Loucy (cell line): Measurements from ENCODE around the gene RILPL1.
A peak's percentile ranks its signal among the peaks of the same experiment; 100 is the strongest.
"Not testable (repeated sequence)": the region's sequence is repeated elsewhere in the genome, so short reads cannot be mapped to it uniquely, and the experiment has no call there.

Experiments used
- H2AFZ ChIP-seq: fragments of 200-600 bp; sonication (generic); 2 replicates; pipeline ENCODE4 v1.6.0; 2016; ENCODE audit warnings: antibody characterized with exemption, mild to moderate bottlenecking, low read length, moderate library complexity
- H3F3A ChIP-seq: fragments of 200-600 bp; 2 replicates; pipeline ENCODE4 v1.6.0; 2016; ENCODE audit warnings: antibody characterized with exemption, low read depth, mild to moderate bottlenecking
- H3K27me3 ChIP-seq: fragments of 200-600 bp; sonication (generic); 2 replicates; pipeline ENCODE4 v1.6.1; 2014; ENCODE audit warnings: low read length, mild to moderate bottlenecking; ENCODE audit not compliant: insufficient read depth, poor library complexity, severe bottlenecking
- H3K36me3 ChIP-seq: fragments of 200-600 bp; sonication (generic); 2 replicates; pipeline ENCODE4 v1.6.1; 2016; ENCODE audit warnings: low read length; ENCODE audit not compliant: insufficient read depth
- H3K4me1 ChIP-seq: fragments of 200-600 bp; sonication (generic); 2 replicates; pipeline ENCODE4 v1.5.1; 2014; ENCODE audit warnings: low read length, mild to moderate bottlenecking; ENCODE audit not compliant: insufficient read depth, poor library complexity, severe bottlenecking
- H3K4me2 ChIP-seq: fragments of 200-600 bp; sonication (generic); 2 replicates; pipeline ENCODE4 v1.6.0; 2014; ENCODE audit warnings: antibody characterized with exemption, low read length, low read depth, mild to moderate bottlenecking; ENCODE audit not compliant: poor library complexity, severe bottlenecking
- H3K4me3 ChIP-seq: fragments of 200-600 bp; sonication (generic); 2 replicates; pipeline ENCODE4 v1.5.1; 2014; ENCODE audit warnings: low read length, mild to moderate bottlenecking, mixed read lengths; ENCODE audit not compliant: poor library complexity, severe bottlenecking
- H3K79me2 ChIP-seq: fragments of 200-600 bp; sonication (generic); 2 replicates; pipeline ENCODE4 v1.6.1; 2014; ENCODE audit warnings: low read length; ENCODE audit not compliant: insufficient read depth
- H3K9ac ChIP-seq: fragments of 200-600 bp; sonication (generic); 2 replicates; pipeline ENCODE4 v1.6.0; 2014; ENCODE audit warnings: mild to moderate bottlenecking, low read depth, low read length, moderate library complexity; ENCODE audit not compliant: poor library complexity, severe bottlenecking
- H3K9me2 ChIP-seq: fragments of 200-600 bp; sonication (generic); replicated peaks from 2 replicates; pipeline ENCODE4 v1.6.1; 2016; ENCODE audit warnings: low read depth, low read length, mixed read lengths
- H3K9me3 ChIP-seq: fragments of 200-600 bp; sonication (generic); 2 replicates; pipeline ENCODE4 v1.6.1; 2014; ENCODE audit warnings: mild to moderate bottlenecking, antibody characterized with exemption, low read length, low read depth; ENCODE audit not compliant: insufficient read depth
- H4K20me1 ChIP-seq: fragments of 200-600 bp; sonication (generic); 2 replicates; pipeline ENCODE4 v1.6.0; 2014; ENCODE audit warnings: antibody characterized with exemption, low read length, mild to moderate bottlenecking; ENCODE audit not compliant: insufficient read depth, poor library complexity, severe bottlenecking
- EZH2phosphoT487 ChIP-seq: fragments of 200-600 bp; IDR thresholded peaks from 2 replicates; pipeline ENCODE4 v1.6.1; 2018; ENCODE audit warnings: antibody characterized with exemption, mild to moderate bottlenecking, moderate library complexity, borderline replicate concordance
- TF ChIP-seq, protein P1 (sequence below): fragments of 200-600 bp; sonication (generic); conservative IDR thresholded peaks from 2 replicates; pipeline ENCODE4 v1.5.1; 2014; ENCODE audit warnings: mild to moderate bottlenecking, antibody characterized with exemption, low read length

RILPL1 gene, protein sequence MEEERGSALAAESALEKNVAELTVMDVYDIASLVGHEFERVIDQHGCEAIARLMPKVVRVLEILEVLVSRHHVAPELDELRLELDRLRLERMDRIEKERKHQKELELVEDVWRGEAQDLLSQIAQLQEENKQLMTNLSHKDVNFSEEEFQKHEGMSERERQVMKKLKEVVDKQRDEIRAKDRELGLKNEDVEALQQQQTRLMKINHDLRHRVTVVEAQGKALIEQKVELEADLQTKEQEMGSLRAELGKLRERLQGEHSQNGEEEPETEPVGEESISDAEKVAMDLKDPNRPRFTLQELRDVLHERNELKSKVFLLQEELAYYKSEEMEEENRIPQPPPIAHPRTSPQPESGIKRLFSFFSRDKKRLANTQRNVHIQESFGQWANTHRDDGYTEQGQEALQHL

DNA sequence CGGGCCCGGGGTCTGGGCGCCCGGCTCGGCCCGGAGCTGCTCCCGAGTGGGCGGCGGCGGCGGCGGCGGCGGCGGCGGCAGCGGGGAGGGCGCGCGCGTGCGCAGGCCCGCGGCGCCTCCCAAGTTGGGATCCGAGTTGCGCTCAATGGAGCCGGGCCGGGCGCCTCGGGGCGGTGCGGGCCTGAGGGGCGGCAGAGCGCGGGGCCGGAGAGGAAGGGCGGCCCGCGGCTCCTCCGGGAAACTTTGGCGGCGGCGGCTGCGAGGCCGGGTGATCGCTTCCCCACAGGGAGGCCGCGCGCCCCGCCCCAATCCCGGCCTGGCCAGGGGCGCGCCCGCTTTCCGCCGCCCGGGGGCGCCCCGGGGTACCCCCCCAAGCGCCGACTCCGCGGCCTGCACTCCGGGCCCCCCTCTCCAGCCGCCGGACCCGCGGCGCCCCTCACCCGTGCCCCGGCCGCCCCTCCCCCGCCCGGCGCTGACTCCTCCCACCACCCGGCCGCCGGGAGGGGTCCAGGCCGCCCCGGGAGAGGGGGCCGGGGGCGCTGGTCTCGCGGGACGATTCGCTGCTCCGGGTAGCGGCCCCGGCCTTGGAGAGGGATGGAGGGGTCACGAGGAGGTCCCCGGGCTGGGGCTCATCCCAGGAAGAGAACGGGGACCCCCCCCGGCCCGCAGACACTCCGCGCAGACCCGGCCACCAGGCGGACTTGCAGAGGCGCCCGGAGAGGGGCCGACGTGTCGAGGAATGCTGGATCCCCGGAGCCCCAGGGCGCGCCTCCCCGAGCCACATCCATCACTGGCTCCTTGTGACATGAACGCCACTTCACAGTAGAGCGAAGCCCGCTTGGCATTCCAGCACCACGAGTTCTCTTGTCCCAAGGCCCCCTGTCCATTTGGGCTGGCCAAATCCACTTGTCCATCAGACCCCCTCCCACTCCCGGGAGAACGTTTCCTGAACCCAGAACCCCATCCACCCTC is at the start of gene RILPL1:
RILPL1 (minus strand) TSS at position 48 of the 972 bp plus-strand sequence. CDS start 237 bp downstream, outside the sequence.
- Histone ChIP-seq H3K9me3 (no peaks in the 10 kb centered on the region), H2AFZ (peak within 1 kb of the TSS; percentile 99), H3K4me2 (peak within 1 kb of the TSS; percentile 82), H3F3A (no peaks in the 10 kb centered on the region), H4K20me1 (no peaks in the 10 kb centered on the region), H3K4me1 (peaks cover 6% of the 10 kb centered on the region), H3K4me3 (peak within 1 kb of the TSS; percentile 81), H3K27me3 (no peaks in the 10 kb centered on the region), H3K79me2 (no peaks in the 10 kb centered on the region), H3K9me2 (no peaks in the 10 kb centered on the region), H3K36me3 (no peaks in the 10 kb centered on the region), H3K9ac (peak within 1 kb of the TSS; percentile 69)
- no peak for TF ChIP-seq EZH2phosphoT487
- TF ChIP-seq, protein P1, sequence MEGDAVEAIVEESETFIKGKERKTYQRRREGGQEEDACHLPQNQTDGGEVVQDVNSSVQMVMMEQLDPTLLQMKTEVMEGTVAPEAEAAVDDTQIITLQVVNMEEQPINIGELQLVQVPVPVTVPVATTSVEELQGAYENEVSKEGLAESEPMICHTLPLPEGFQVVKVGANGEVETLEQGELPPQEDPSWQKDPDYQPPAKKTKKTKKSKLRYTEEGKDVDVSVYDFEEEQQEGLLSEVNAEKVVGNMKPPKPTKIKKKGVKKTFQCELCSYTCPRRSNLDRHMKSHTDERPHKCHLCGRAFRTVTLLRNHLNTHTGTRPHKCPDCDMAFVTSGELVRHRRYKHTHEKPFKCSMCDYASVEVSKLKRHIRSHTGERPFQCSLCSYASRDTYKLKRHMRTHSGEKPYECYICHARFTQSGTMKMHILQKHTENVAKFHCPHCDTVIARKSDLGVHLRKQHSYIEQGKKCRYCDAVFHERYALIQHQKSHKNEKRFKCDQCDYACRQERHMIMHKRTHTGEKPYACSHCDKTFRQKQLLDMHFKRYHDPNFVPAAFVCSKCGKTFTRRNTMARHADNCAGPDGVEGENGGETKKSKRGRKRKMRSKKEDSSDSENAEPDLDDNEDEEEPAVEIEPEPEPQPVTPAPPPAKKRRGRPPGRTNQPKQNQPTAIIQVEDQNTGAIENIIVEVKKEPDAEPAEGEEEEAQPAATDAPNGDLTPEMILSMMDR: peak; percentile 26; the same call in 1 of the 2 replicates

DNA sequence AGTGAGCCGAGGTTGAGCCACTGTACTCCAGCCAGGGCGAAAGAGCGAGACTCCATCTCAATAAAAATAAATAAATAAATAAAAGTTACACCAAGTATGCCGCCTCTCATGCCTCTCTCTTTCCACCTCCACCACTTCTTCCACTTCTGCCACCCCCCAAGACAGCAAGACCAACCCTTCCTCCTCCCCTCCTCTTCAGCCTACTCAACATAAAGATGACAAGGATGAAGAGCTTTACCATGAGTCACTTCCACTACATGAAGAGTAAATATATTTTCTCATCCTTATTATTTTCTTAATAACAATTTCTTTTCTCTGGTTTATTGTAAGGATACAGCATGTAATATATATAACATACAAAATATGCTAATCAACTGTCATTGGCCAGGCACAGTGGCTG is 47.3 kb upstream of the RILPL1 start:
- Histone ChIP-seq H3K36me3 (no peaks in the 10 kb centered on the region), H3K9me2 (no peaks in the 10 kb centered on the region), H2AFZ (no peak overlapping the region), H4K20me1 (peaks cover 14% of the 10 kb centered on the region), H3K9me3 (no peaks in the 10 kb centered on the region), H3K27me3 (no peaks in the 10 kb centered on the region), H3K4me2 (no peak overlapping the region), H3F3A (no peaks in the 10 kb centered on the region), H3K9ac (no peak overlapping the region), H3K79me2 (peaks cover 33% of the 10 kb centered on the region), H3K4me3 (no peak overlapping the region), H3K4me1 (peaks cover 10% of the 10 kb centered on the region)
- TF ChIP-seq, protein P1: no peak
- TF ChIP-seq EZH2phosphoT487: no peak

DNA sequence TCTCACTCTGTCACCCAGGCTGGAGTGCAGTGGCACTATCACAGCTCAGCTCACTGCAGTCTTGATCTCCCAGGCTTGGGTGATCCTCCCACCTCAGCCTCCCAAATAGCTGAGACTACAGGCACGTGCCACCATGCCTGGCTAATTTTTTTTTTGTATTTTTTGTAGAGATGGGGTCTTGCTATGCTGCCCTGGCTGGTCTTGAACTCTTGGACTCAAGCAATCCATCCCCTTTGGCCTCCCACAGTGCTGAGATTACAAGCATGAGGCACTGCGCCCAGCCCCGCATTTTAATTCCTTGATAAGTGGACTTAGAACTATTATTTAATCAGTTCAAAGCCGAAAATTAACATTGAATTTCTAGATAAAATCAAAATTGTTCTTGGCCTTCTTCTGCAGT is 45.3 kb upstream of the RILPL1 start:
- not testable (repeated sequence) for H3K4me1 ChIP-seq, H3K27me3 ChIP-seq, H4K20me1 ChIP-seq, H3K9ac ChIP-seq, H3K9me2 ChIP-seq, H3K4me3 ChIP-seq, H3K4me2 ChIP-seq, H2AFZ ChIP-seq, H3K36me3 ChIP-seq, H3F3A ChIP-seq, H3K9me3 ChIP-seq
- peaks cover 17% of the 10 kb centered on the region for H3K79me2 ChIP-seq
